ENCODE measurements around the gene CFAP299.

The CFAP299 gene

GRCh38 chr4:80367737-80368136 lies 32.2 kb downstream of the CFAP299 start:
- Histone ChIP-seq H3K4me3 (ENCODE audit: low read depth in 1 of 2, low read length in 2 of 2) (no peak overlapping the region), H3K9me3 (ENCODE audit: control insufficient read depth in 1 of 2, low read length in 2 of 2) (peaks cover 0 to 3% of the 10 kb centered on the region in 2 donors), H3K4me1 (ENCODE audit: control insufficient read depth in 1 of 2, insufficient read depth in 2 of 2, low read length in 2 of 2) (no peaks in the 10 kb centered on the region), H3K27ac (ENCODE audit: low read length) (no peak overlapping the region), H3K27me3 (ENCODE audit: low read depth, low read length) (no peaks in the 10 kb centered on the region), H3K36me3 (ENCODE audit: control insufficient read depth in 1 of 2, insufficient read depth in 2 of 2, low read length in 2 of 2) (no peaks in the 10 kb centered on the region)

GRCh38 chr4:80370635-80371034 lies 35.1 kb downstream of the CFAP299 start:
- Histone ChIP-seq H3K27me3 (ENCODE audit: low read depth, low read length) (no peaks in the 10 kb centered on the region), H3K4me1 (ENCODE audit: control insufficient read depth in 1 of 2, insufficient read depth in 2 of 2, low read length in 2 of 2) (no peaks in the 10 kb centered on the region), H3K9me3 (ENCODE audit: control insufficient read depth in 1 of 2, low read length in 2 of 2) (peaks cover 0 to 3% of the 10 kb centered on the region in 2 donors), H3K36me3 (ENCODE audit: control insufficient read depth in 1 of 2, insufficient read depth in 2 of 2, low read length in 2 of 2) (no peaks in the 10 kb centered on the region), H3K27ac (ENCODE audit: low read length) (no peak overlapping the region), H3K4me3 (ENCODE audit: low read depth in 1 of 2, low read length in 2 of 2) (no peak overlapping the region)

DNA sequence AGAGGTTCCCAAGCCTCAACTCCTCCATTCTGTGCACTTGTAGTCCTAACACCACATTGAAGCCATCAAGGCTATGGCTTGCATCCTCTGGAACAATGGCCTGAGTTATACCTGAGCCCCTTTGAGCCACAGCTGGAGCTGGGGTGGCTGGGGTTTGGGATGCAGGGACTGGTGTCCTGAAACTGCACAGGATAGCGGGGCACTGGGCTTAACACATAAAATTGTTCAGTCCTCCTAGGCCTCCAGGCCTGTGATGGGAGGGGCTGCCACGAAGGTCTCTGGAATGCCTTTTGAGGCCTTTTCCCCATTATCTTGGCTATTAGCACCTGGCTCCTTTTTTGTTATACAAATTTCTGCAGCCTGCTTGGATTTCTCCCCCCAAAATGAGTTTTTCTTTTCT lies 35.5 kb downstream of the CFAP299 start:
- no peak overlapping the region for H3K4me3 ChIP-seq (ENCODE audit: low read depth in 1 of 2, low read length in 2 of 2)
- H3K27me3 ChIP-seq (ENCODE audit: low read depth, low read length): no peaks in the 10 kb centered on the region
- H3K4me1 ChIP-seq (ENCODE audit: control insufficient read depth in 1 of 2, insufficient read depth in 2 of 2, low read length in 2 of 2): no peaks in the 10 kb centered on the region

GRCh38 chr4:80374180-80374579 lies 38.6 kb downstream of the CFAP299 start:
- Histone ChIP-seq H3K9me3 (ENCODE audit: control insufficient read depth in 1 of 2, low read length in 2 of 2) (peaks cover 0 to 3% of the 10 kb centered on the region in 2 donors), H3K27ac (ENCODE audit: low read length) (no peak overlapping the region), H3K4me1 (ENCODE audit: control insufficient read depth in 1 of 2, insufficient read depth in 2 of 2, low read length in 2 of 2) (no peaks in the 10 kb centered on the region), H3K4me3 (ENCODE audit: low read depth in 1 of 2, low read length in 2 of 2) (no peak overlapping the region), H3K27me3 (ENCODE audit: low read depth, low read length) (no peaks in the 10 kb centered on the region), H3K36me3 (ENCODE audit: control insufficient read depth in 1 of 2, insufficient read depth in 2 of 2, low read length in 2 of 2) (no peaks in the 10 kb centered on the region)

More for the DNA sequence above, 35.5 kb downstream of the CFAP299 start:
- Histone ChIP-seq H3K27ac (ENCODE audit: low read length) (no peak overlapping the region), H3K9me3 (ENCODE audit: control insufficient read depth in 1 of 2, low read length in 2 of 2) (peaks cover 0 to 3% of the 10 kb centered on the region in 2 donors), H3K36me3 (ENCODE audit: control insufficient read depth in 1 of 2, insufficient read depth in 2 of 2, low read length in 2 of 2) (no peaks in the 10 kb centered on the region)

- Histone ChIP-seq H3K27me3 (ENCODE audit: low read depth, low read length) (no peaks in the 10 kb centered on the region), H3K36me3 (ENCODE audit: control insufficient read depth in 1 of 2, insufficient read depth in 2 of 2, low read length in 2 of 2) (no peaks in the 10 kb centered on the region), H3K27ac (ENCODE audit: low read length) (no peak overlapping the region), H3K9me3 (ENCODE audit: control insufficient read depth in 1 of 2, low read length in 2 of 2) (no peaks in the 10 kb centered on the region), H3K4me1 (ENCODE audit: control insufficient read depth in 1 of 2, insufficient read depth in 2 of 2, low read length in 2 of 2) (no peaks in the 10 kb centered on the region), H3K4me3 (ENCODE audit: low read depth in 1 of 2, low read length in 2 of 2) (no peak overlapping the region)
Observed at GRCh38 chr4:80382090-80382832, 46.7 kb downstream of the CFAP299 start.

DNA sequence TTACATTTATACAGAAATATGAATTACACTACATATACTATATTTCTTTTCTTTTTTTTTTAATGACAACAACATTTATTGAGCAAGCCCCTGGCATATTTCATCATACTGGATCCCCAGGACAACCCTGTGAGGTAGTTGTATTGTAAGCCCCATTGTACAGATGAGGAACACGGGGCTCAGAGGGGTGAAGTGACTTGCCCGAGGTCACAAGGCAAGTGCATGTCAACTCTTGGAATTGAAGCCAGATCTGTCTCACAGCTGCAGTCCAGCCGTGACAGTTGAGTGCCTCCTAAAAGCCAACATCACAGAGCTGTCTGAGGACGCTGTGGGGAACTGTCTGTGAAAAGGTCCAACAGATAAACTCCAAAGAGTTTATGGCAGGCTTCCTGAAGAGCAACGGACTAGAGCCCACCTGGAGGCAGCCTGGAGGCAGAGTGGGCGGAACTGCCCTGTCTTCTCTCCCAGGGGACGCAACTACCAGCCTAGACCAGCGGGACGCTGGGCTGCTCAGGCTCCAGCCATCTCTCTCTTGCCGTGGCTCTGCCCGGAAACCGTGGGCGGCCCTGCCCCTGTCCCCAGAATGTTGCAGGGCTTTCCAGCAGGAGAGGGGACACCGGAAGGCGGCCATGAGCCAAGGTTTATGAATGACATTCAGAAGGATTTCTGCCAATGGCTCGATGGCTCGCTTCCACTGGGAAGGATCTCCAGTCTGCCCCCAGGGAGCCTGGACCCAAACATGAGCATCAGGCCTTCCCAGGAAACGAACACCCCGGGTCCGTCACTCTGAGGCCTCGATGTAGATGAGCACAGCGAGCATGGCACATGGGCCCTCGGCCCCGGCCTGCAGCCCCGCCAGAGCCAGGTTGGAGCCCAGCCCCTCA lies 50.1 kb downstream of the CFAP299 start:
- no peak overlapping the region for H3K27ac ChIP-seq (ENCODE audit: low read length)
- H3K27me3 ChIP-seq (ENCODE audit: low read depth, low read length): no peaks in the 10 kb centered on the region
- H3K9me3 ChIP-seq (ENCODE audit: control insufficient read depth in 1 of 2, low read length in 2 of 2): no peaks in the 10 kb centered on the region
- no peaks in the 10 kb centered on the region for H3K36me3 ChIP-seq (ENCODE audit: control insufficient read depth in 1 of 2, insufficient read depth in 2 of 2, low read length in 2 of 2)
- H3K4me3 ChIP-seq (ENCODE audit: low read depth in 1 of 2, low read length in 2 of 2): no peak overlapping the region
- no peaks in the 10 kb centered on the region for H3K4me1 ChIP-seq (ENCODE audit: control insufficient read depth in 1 of 2, insufficient read depth in 2 of 2, low read length in 2 of 2)

GRCh38 chr4:80386281-80386886 lies 50.9 kb downstream of the CFAP299 start:
- no peaks in the 10 kb centered on the region for H3K4me1 ChIP-seq (ENCODE audit: control insufficient read depth in 1 of 2, insufficient read depth in 2 of 2, low read length in 2 of 2)
- no peaks in the 10 kb centered on the region for H3K36me3 ChIP-seq (ENCODE audit: control insufficient read depth in 1 of 2, insufficient read depth in 2 of 2, low read length in 2 of 2)
- no peak overlapping the region for H3K27ac ChIP-seq (ENCODE audit: low read length)
- H3K27me3 ChIP-seq (ENCODE audit: low read depth, low read length): no peaks in the 10 kb centered on the region
- H3K4me3 ChIP-seq (ENCODE audit: low read depth in 1 of 2, low read length in 2 of 2): no peak overlapping the region
- H3K9me3 ChIP-seq (ENCODE audit: control insufficient read depth in 1 of 2, low read length in 2 of 2): no peaks in the 10 kb centered on the region

DNA sequence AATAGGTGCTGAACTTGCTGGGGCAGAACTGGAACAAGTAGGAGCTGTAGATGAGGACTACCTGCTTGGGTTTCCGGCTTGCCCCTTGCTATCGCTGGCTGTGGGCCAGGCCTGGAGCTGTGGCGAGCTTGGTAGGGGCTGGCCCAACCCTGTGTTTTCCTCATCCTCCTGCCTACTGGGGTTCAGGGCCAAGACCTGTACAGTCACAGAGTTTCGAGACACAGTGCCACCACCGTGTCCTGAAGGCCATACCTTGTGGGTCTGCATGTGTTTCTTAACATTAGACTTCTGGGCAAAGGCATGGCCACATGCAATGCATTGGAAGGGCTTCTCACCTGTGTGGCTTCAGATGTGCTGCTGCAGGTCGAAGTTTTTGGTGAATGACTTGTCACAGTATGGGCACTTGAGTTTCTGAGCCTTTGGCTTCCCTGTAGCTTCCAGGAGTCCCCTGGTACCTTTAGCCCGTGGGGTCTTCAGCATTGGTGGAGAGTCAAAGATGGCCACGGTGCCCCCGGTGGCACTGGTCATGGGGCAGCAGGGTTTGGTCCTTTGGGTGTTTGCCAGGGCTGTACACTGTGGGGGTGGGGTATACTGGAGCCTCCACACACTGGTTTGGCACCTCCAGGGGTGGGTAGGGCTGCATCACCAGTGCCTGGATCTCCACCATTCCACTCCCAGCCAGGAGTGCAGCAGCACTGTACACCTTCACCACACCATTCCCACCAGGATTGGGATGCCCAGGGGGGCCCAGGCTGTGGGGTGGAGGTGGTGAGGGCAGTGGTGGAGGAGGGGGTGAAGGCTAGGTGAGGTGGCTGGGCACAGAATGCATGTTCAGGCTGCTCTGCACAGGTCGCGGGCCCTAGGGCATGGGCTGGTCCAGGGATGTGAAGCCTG lies 52.1 kb downstream of the CFAP299 start:
- Histone ChIP-seq H3K27ac (ENCODE audit: low read length) (no peak overlapping the region), H3K4me1 (ENCODE audit: control insufficient read depth in 1 of 2, insufficient read depth in 2 of 2, low read length in 2 of 2) (no peaks in the 10 kb centered on the region), H3K36me3 (ENCODE audit: control insufficient read depth in 1 of 2, insufficient read depth in 2 of 2, low read length in 2 of 2) (no peaks in the 10 kb centered on the region), H3K27me3 (ENCODE audit: low read depth, low read length) (no peaks in the 10 kb centered on the region), H3K9me3 (ENCODE audit: control insufficient read depth in 1 of 2, low read length in 2 of 2) (no peaks in the 10 kb centered on the region), H3K4me3 (ENCODE audit: low read depth in 1 of 2, low read length in 2 of 2) (no peak overlapping the region)

GRCh38 chr4:80388284-80388607 lies 52.7 kb downstream of the CFAP299 start:
- H3K27me3 ChIP-seq (ENCODE audit: low read depth, low read length): no peaks in the 10 kb centered on the region
- no peaks in the 10 kb centered on the region for H3K36me3 ChIP-seq (ENCODE audit: control insufficient read depth in 1 of 2, insufficient read depth in 2 of 2, low read length in 2 of 2)
- no peaks in the 10 kb centered on the region for H3K4me1 ChIP-seq (ENCODE audit: control insufficient read depth in 1 of 2, insufficient read depth in 2 of 2, low read length in 2 of 2)
- no peak overlapping the region for H3K4me3 ChIP-seq (ENCODE audit: low read depth in 1 of 2, low read length in 2 of 2)
- H3K9me3 ChIP-seq (ENCODE audit: control insufficient read depth in 1 of 2, low read length in 2 of 2): no peaks in the 10 kb centered on the region
- no peak overlapping the region for H3K27ac ChIP-seq (ENCODE audit: low read length)

DNA sequence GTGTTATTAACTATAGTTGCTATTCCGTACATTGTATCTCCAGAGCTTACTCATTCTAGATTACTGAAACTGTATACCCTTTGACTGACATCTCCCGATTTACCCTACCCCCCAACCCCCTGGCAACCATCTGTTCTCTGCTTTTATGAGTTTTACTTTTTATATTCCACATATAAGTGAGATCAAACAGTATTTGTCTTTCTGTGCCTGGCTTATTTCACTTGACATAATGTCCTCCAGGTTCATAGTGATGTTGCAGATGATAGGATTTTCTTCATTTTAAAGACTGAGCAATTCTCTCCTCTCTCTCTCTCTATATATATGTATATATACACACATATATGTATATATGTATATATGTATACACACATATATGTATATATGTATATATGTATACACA lies 54.6 kb downstream of the CFAP299 start:
- no peak overlapping the region for H3K27ac ChIP-seq (ENCODE audit: low read length)
- no peak overlapping the region for H3K4me3 ChIP-seq (ENCODE audit: low read depth in 1 of 2, low read length in 2 of 2)
- H3K27me3 ChIP-seq (ENCODE audit: low read depth, low read length): no peaks in the 10 kb centered on the region
- no peaks in the 10 kb centered on the region for H3K36me3 ChIP-seq (ENCODE audit: control insufficient read depth in 1 of 2, insufficient read depth in 2 of 2, low read length in 2 of 2)
- H3K9me3 ChIP-seq (ENCODE audit: control insufficient read depth in 1 of 2, low read length in 2 of 2): no peaks in the 10 kb centered on the region
- H3K4me1 ChIP-seq (ENCODE audit: control insufficient read depth in 1 of 2, insufficient read depth in 2 of 2, low read length in 2 of 2): no peaks in the 10 kb centered on the region
